NT2/D1 (cell line): ENCODE data around the gene PDLIM3.

Source experiments
- SUZ12 ChIP-seq: IDR thresholded peaks from 2 replicates; pipeline ENCODE4 v1.6.1; 2011; ENCODE audit not compliant: insufficient read length, insufficient read depth; ENCODE audit errors: extremely low read depth
- YY1 ChIP-seq: IDR thresholded peaks from 2 replicates; pipeline ENCODE4 v1.6.1; 2011; ENCODE audit not compliant: insufficient read length, insufficient read depth
- ZNF274 ChIP-seq: IDR thresholded peaks from 2 replicates; pipeline ENCODE4 v1.6.1; 2011; ENCODE audit warnings: mild to moderate bottlenecking, low read depth, low read length

GRCh38 chr4:185583813-185584212 is 48.5 kb upstream of the PDLIM3 start:
- TF ChIP-seq SUZ12 (no peak), YY1 (no peak), ZNF274 (no peak)
